SK-N-MC (cell line): ENCODE measurements around the gene ALS2.

Source experiments
- EZH2 ChIP-seq: fragments of 200-600 bp; sonication (generic); IDR thresholded peaks from one replicate; pipeline ENCODE4 v1.6.1; 2017; ENCODE audit warnings: antibody characterized with exemption
- POLR2AphosphoS5 ChIP-seq: IDR thresholded peaks from 2 replicates; pipeline ENCODE4 v1.6.1; 2012; ENCODE audit warnings: mild to moderate bottlenecking, low read depth, low read length, borderline replicate concordance

DNA sequence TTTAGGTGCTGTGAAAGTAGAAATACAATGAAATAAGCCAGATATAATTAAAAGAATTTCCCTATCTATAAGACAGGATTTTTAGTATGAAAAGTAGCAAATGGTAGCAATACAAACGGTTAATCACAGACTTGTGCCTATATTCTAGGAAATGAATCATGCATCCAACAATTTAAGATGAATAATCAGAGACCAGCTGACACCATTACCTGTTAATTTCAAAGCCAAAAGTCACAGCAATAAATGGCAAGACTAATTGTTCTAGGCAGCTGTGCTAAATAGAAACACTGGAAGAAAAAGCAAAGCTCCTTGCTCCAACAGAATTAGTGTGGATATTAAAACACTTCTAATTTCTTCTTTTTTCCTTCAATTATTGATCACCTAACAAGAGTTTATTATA lies 47.2 kb downstream of the ALS2 start:
- TF ChIP-seq POLR2AphosphoS5 (no peak), EZH2 (no peak)
